Erythroblast (primary cell): Measurements from ENCODE around the gene MT1HL1.

Experiments
- DNase-seq, 2 experiments: peaks; one replicate each; lab custom pipeline; 2025; lab: John Stamatoyannopoulos, UW
- GATA1 ChIP-seq: IDR thresholded peaks from 2 replicates; pipeline ENCODE4 v1.6.1; 2011; ENCODE audit warnings: low read depth, mild to moderate bottlenecking, control low read depth, low read length, moderate library complexity
- POLR2A ChIP-seq: IDR thresholded peaks from 2 replicates; pipeline ENCODE4 v1.6.1; 2011; ENCODE audit warnings: mild to moderate bottlenecking, low read length

Gene MT1HL1

GRCh38 chr1:237033061-237033460 lies 28.8 kb upstream of the MT1HL1 start:
- TF ChIP-seq POLR2A (no peak), GATA1 (no peak)
- no peak for DNase-seq

DNA sequence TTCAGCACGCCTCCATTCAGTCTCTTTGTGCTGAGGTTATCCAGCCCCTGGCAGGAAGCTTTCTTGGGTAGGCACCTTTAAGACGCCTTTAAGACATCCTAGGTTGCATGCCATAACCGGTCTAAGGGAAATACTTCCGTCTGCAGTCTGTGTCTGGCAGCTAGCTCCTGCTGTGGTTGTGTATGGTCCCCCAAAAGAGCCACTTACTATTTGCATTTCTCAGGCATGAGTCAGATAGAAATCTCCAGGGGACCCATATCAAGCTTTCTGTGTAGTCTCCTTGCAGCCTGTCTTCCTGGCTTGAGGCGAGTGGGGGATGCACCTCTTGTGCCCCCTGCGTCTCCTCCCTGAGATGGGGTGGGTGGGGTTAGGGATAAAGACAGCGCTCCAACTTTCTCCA lies 27.8 kb upstream of the MT1HL1 start:
- DNase-seq, result no peak
- TF ChIP-seq GATA1 (no peak), POLR2A (no peak)

DNA sequence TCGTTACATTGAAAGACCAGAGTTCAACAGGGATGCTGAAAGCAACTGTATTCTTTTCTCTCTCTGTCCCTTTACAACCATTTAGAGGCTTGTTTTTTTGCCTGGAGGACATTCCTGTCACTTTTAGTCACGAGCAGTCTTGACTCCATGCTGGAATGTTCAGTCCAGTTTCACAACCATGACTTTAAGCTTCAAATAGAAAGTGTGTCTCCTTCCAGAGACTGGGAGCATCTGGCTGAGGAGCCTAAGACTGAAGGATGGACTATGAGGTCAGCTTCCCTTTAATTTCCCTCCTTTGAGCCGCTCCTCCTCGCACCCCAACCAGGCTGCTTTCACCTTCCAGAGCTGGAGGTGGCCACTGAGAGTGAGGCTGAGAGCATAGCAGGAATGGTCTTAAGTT lies 27.2 kb upstream of the MT1HL1 start:
- DNase-seq, result no peak
- no peak for TF ChIP-seq GATA1
- no peak for TF ChIP-seq POLR2A

- no peak for TF ChIP-seq POLR2A
- no peak for DNase-seq
These were observed 25.8 kb upstream of the MT1HL1 start for GRCh38 chr1:237029850-237030535.

- no peak for DNase-seq
- TF ChIP-seq POLR2A, result no peak
- TF ChIP-seq GATA1, result no peak
These were observed 25.0 kb upstream of the MT1HL1 start for GRCh38 chr1:237029240-237029639.

DNA sequence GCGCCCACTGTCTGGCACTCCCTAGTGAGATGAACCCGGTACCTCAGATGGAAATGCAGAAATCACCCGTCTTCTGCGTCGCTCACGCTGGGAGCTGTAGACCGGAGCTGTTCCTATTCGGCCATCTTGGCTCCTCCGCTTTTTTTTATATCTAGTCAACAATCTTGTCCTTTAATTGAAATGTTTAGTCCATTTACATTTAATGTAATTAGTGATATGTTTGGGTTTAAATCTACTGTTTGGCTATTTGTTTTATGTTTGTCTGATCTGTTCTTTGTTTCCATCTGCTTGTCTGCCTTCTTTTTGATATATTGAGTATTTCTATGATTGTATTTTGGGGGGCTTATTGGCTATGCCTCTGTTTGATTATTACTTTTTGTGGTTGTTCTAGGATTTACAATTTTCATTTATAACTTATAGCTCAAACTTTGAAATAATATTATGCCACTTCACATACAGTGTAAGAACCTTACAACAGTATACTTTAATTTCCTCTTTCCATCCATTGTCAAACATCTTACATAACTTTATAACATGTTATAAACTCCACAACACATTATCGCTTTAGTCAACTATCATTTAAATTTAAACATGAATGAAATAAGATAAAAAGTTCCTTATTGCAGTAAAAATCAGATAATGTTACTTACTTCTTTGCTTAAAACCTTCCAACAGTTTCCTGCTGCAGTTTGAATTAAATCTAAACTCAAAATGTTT lies 21.3 kb upstream of the MT1HL1 start:
- no peak for TF ChIP-seq POLR2A
- no peak for TF ChIP-seq GATA1
- DNase-seq, result no peak

DNA sequence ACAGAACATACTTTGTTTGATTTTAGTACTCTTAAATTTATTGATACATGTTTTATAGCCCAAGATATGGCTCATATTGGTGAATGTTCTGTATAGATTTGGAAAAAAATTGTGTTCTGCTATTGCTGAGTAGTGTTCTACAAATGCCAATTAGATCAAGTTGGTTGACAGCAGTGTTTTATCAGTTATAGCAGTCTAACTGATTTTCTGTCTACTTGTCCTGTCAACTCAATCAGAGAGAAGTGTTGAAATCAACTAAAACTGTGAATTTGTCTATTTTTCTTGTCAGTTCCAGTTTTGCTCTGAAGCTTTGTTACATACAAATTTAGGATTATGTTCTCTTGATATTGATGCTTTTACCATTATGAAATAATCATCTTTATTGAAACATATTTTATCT lies 14.7 kb upstream of the MT1HL1 start:
- no peak for DNase-seq

DNA sequence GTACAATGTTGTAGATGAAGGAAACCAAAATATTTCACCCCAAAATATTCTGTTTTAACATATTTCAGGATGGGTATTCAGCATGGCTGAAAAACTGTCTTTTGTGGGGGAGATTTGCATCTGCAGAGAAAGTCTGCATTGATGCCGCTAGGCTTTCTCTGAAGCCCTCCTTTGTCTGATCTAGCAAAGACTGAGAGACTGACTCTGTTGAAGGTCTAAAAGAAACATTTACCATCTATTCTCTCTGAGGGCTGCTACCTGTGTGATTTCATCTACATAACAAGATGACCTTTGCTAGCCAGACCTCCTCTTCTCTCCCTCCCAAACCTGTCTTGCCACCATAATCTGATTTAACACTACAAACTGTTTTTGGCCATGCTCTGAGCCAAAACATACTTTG lies 12.4 kb upstream of the MT1HL1 start:
- no peak for DNase-seq
- TF ChIP-seq GATA1 (no peak), POLR2A (no peak)

More for the DNA sequence above, 14.7 kb upstream of the MT1HL1 start:
- TF ChIP-seq GATA1, result no peak
- no peak for TF ChIP-seq POLR2A

DNA sequence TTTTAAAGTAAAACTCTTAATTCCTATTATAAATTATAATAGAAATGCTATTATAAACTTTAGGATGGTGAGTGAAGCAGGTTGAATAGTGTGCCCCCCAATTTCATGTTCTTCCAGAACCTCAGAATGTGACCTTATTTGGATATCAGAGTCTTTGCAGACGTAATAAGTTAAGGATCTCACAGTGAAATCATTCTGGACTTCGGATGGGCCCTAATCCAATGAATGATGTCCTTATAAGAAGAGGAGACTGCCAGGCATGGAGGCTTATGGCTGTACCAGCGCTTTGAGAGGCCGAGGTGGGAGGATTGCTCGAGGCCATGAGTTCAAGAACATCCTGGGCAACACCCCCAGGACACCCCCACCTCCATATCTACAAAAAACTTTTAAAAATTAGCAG lies 9.4 kb upstream of the MT1HL1 start:
- no peak for DNase-seq
- TF ChIP-seq GATA1, result no peak
- no peak for TF ChIP-seq POLR2A

DNA sequence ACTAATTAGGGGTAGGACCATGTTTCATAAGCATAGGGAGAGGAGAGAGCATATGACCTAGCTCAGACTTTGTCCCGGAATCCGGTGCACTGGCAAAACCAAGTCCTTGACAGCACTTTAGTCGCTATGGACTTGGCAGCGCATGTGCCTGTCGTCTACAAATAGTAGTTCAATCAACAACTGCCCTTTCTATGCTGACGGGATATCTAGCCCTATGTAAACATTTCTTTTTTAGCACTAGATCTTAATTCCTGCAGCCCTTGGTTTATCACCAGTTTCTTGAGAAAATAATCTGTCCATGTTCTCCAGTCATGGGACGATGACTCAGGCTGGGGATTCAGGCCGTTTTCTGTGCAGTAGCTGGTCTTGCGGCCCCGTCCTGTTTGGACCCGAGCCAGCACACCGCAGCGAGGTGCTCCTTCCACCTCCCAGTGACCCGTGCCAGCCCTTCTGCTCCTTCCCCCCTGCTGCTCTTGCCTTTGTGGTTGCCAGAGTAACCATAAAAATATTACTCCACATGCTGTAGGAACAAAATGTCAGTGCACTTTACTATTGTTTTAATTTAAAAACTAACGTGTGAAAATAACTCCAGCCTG lies 8.6 kb upstream of the MT1HL1 start:
- DNase-seq, result peak in 1 of 2 experiments; percentile 14
- TF ChIP-seq POLR2A, result no peak
- TF ChIP-seq GATA1, result no peak

DNA sequence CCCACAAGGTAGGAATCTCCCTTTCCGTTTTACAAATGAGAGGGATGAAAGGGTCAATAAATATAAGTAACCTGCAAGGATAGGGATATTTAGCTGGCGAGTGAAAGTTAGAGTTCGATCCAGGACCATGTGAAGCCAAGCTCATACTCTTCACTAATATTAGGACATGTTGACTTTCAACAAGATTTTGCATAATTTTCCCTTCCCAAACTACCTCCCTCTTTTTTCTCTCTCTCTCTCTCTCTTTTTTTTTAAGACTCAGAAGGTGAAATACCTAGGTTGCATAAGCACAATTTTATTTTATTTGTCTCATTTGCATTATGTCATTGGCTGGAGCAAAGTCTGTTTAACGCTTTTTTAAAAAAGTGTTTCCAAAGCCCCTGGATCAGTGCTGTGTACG lies 8.1 kb upstream of the MT1HL1 start:
- TF ChIP-seq GATA1 (no peak), POLR2A (no peak)
- no peak for DNase-seq

DNA sequence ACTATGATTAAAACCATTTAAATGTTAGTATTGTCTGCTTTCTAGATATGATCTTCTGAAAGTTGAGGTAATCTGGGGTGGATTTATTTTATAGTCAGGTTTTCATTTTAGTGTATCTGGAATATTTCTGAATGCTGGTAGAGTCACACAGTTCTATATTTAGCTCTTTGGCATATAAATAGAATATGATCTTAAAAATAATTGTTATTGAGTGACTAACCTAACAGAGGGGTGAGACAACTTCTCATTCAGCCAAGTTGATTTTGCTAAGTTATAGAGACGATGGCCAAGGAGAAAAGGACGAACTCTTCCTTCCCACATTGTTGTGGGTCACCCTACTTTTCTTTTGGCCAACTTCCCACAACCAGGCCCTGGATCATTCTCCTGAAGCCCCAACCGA lies 7.2 kb upstream of the MT1HL1 start:
- TF ChIP-seq POLR2A, result no peak
- no peak for TF ChIP-seq GATA1
- DNase-seq, result no peak

GRCh38 chr1:237009611-237010010 lies 5.4 kb upstream of the MT1HL1 start:
- TF ChIP-seq GATA1 (no peak), POLR2A (no peak)
- no peak for DNase-seq

DNA sequence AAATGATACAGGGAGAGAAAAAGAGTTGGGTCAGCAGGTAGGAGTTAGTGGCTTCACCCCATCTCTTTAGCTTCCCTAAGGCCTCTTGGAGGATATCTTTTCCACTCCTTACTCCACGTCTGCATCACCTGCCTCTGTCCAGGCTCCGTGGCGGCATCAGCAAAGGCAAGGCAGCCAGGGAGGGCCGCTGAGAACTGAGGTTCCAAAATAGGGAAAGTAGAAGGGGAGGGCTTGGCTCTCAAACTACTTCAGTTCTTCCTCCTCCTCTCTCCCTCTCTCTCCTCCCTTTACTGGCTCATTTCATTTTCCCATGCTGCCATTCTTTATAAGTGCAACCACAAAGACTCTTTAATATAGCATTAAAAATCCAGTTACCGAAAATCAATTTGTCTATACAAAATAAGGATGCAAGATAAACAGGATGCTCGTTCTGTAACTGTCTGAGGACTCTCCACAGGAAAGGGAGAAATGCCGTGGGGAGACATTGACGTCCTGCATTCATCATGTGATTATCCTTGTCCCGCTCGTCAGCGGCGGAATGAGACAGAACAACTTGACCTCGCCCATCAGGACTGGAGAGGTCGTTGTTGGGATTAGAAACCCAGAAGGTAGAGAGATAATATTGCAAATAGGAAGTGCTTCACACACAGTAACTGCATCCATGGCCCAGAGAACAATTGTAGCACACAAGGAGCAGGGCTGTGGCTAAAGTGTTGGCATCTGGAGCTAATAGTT lies 3.1 kb upstream of the MT1HL1 start:
- TF ChIP-seq GATA1, result no peak
- TF ChIP-seq POLR2A, result no peak
- no peak for DNase-seq
